OCI-LY1 (cell line): ENCODE data around the gene CXCL13.
"Not testable (repeated sequence)": the region's sequence is repeated elsewhere in the genome, so short reads cannot be mapped to it uniquely, and the experiment has no call there.

Experiments used
- H2AFZ ChIP-seq: fragments of 200-600 bp; sonication (generic), shearing (Covaris generic); 2 replicates; pipeline ENCODE4 v1.6.0; 2014; ENCODE audit warnings: antibody characterized with exemption, mild to moderate bottlenecking, low read length
- H3F3A ChIP-seq: fragments of 200-600 bp; sonication (generic), shearing (Covaris generic); 2 replicates; pipeline ENCODE4 v1.6.0; 2014; ENCODE audit warnings: mild to moderate bottlenecking, antibody characterized with exemption, low read length, moderate library complexity; ENCODE audit not compliant: insufficient read depth
- H3K27ac ChIP-seq: fragments of 200-600 bp; sonication (generic); 2 replicates; pipeline ENCODE4 v1.5.1; 2014; ENCODE audit warnings: low read length, mixed run types, mild to moderate bottlenecking, low read depth; ENCODE audit not compliant: poor library complexity, severe bottlenecking
- H3K27me3 ChIP-seq: fragments of 200-600 bp; sonication (generic); 2 replicates; pipeline ENCODE4 v1.6.0; 2014; ENCODE audit warnings: antibody characterized with exemption, mild to moderate bottlenecking, low read length, moderate library complexity; ENCODE audit not compliant: insufficient read depth
- H3K36me3 ChIP-seq: fragments of 200-600 bp; sonication (generic); 2 replicates; pipeline ENCODE4 v1.6.1; 2014; ENCODE audit warnings: mild to moderate bottlenecking, antibody characterized with exemption, low read length, moderate library complexity, mixed read lengths; ENCODE audit not compliant: insufficient read depth
- H3K4me1 ChIP-seq: fragments of 200-600 bp; sonication (generic); 2 replicates; pipeline ENCODE4 v1.5.1; 2014; ENCODE audit warnings: mild to moderate bottlenecking, low read length, moderate library complexity; ENCODE audit not compliant: insufficient read depth, severe bottlenecking
- H3K4me2 ChIP-seq: fragments of 200-600 bp; sonication (generic), shearing (Covaris generic); 2 replicates; pipeline ENCODE4 v1.6.1; 2014; ENCODE audit warnings: low read length
- H3K4me3 ChIP-seq: fragments of 200-600 bp; sonication (generic); 2 replicates; pipeline ENCODE4 v1.5.1; 2014; ENCODE audit warnings: low read length, low read depth, mild to moderate bottlenecking, mixed read lengths; ENCODE audit not compliant: poor library complexity, severe bottlenecking
- H3K79me2 ChIP-seq: fragments of 200-600 bp; shearing (Covaris generic); 2 replicates; pipeline ENCODE4 v1.6.1; 2016; ENCODE audit warnings: mixed run types, low read length, mixed read lengths; ENCODE audit not compliant: insufficient read depth
- H3K9ac ChIP-seq: fragments of 200-600 bp; sonication (generic), shearing (Covaris generic); 2 replicates; pipeline ENCODE4 v1.6.1; 2014; ENCODE audit warnings: mild to moderate bottlenecking, low read length, mixed read lengths
- H3K9me2 ChIP-seq: fragments of 200-600 bp; sonication (generic), shearing (Covaris generic); 2 replicates; pipeline ENCODE4 v1.6.1; 2014; ENCODE audit warnings: low read depth, mild to moderate bottlenecking, low read length, mixed read lengths
- H3K9me3 ChIP-seq: fragments of 200-600 bp; shearing (Covaris generic); 2 replicates; pipeline ENCODE4 v1.6.1; 2014; ENCODE audit warnings: low read length, mixed read lengths
- H4K20me1 ChIP-seq: fragments of 200-600 bp; sonication (generic), shearing (Covaris generic); 2 replicates; pipeline ENCODE4 v1.6.0; 2016; ENCODE audit warnings: mild to moderate bottlenecking, low read length; ENCODE audit not compliant: insufficient read depth
- EZH2 ChIP-seq: fragments of 200-600 bp; sonication (generic), shearing (Covaris generic); IDR thresholded peaks from 2 replicates; pipeline ENCODE4 v1.8.0; 2017; ENCODE audit warnings: borderline replicate concordance, mixed run types, mild to moderate bottlenecking, antibody characterized with exemption, low read length, moderate library complexity, mixed read lengths
- TF ChIP-seq, protein P1 (sequence below): fragments of 200-600 bp; sonication (generic), shearing (Covaris generic); IDR thresholded peaks from 2 replicates; pipeline ENCODE4 v1.5.1; 2017; ENCODE audit warnings: mild to moderate bottlenecking, antibody characterized with exemption, low read length, moderate library complexity, mixed read lengths

Gene CXCL13

DNA sequence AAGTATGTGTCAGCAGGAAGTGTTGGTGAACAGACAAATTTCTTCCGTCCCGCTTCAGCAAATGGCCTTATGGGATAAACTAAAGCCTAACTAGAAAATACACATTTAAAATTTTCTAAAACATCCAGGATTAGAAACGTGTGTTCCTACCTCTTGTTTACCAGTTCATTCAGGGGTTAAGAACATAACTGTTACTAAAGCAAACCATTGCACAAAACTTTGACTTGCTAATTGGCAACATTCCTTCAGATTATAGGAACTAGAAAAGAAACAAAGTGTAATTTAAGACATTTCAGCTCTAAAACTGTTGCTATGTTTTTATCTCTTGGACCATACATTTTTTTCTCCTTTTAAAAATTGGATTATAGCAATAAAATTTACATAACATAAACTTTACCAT is 39.5 kb upstream of the CXCL13 start:
- Histone ChIP-seq H3K27ac (no peak overlapping the region), H3K9me2 (no peaks in the 10 kb centered on the region), H3K9me3 (no peaks in the 10 kb centered on the region), H4K20me1 (no peaks in the 10 kb centered on the region), H3K9ac (no peak overlapping the region), H3K4me3 (no peak overlapping the region), H3K79me2 (no peaks in the 10 kb centered on the region), H3K36me3 (no peaks in the 10 kb centered on the region), H3K4me1 (no peaks in the 10 kb centered on the region), H3K27me3 (no peaks in the 10 kb centered on the region), H2AFZ (no peak overlapping the region), H3K4me2 (no peak overlapping the region), H3F3A (no peaks in the 10 kb centered on the region)
- TF ChIP-seq EZH2 = no peak
- TF ChIP-seq, protein P1, sequence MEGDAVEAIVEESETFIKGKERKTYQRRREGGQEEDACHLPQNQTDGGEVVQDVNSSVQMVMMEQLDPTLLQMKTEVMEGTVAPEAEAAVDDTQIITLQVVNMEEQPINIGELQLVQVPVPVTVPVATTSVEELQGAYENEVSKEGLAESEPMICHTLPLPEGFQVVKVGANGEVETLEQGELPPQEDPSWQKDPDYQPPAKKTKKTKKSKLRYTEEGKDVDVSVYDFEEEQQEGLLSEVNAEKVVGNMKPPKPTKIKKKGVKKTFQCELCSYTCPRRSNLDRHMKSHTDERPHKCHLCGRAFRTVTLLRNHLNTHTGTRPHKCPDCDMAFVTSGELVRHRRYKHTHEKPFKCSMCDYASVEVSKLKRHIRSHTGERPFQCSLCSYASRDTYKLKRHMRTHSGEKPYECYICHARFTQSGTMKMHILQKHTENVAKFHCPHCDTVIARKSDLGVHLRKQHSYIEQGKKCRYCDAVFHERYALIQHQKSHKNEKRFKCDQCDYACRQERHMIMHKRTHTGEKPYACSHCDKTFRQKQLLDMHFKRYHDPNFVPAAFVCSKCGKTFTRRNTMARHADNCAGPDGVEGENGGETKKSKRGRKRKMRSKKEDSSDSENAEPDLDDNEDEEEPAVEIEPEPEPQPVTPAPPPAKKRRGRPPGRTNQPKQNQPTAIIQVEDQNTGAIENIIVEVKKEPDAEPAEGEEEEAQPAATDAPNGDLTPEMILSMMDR = no peak

DNA sequence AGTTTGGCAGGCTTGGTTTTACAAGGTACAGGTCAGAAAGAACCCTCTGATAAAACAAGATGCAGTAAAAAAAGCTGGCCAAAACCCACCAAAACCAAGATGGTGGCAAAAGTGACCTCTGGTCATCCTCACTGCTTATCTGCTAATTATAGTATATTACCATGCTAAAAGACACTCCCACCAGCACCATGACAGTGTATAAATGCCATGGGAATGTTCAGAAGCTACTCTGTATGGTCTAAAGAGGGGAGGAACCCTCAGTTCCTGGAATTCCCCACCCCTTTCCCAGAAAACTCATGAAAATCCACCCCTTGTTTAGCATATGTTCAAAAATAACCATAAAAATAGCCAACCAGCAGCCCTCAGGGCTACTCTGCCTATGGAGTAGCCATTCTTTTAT is 38.1 kb upstream of the CXCL13 start:
- H3K4me1 ChIP-seq = no peaks in the 10 kb centered on the region
- H3K4me2 ChIP-seq = no peak overlapping the region
- H3K79me2 ChIP-seq = no peaks in the 10 kb centered on the region
- H4K20me1 ChIP-seq = no peaks in the 10 kb centered on the region
- no peaks in the 10 kb centered on the region for H3K9me3 ChIP-seq
- H3K4me3 ChIP-seq = no peak overlapping the region
- TF ChIP-seq, protein P1 = no peak
- no peak for TF ChIP-seq EZH2
- no peaks in the 10 kb centered on the region for H3F3A ChIP-seq
- no peak overlapping the region for H2AFZ ChIP-seq
- no peaks in the 10 kb centered on the region for H3K36me3 ChIP-seq
- no peak overlapping the region for H3K9ac ChIP-seq
- no peak overlapping the region for H3K27ac ChIP-seq
- H3K9me2 ChIP-seq = no peaks in the 10 kb centered on the region
- H3K27me3 ChIP-seq = no peaks in the 10 kb centered on the region

DNA sequence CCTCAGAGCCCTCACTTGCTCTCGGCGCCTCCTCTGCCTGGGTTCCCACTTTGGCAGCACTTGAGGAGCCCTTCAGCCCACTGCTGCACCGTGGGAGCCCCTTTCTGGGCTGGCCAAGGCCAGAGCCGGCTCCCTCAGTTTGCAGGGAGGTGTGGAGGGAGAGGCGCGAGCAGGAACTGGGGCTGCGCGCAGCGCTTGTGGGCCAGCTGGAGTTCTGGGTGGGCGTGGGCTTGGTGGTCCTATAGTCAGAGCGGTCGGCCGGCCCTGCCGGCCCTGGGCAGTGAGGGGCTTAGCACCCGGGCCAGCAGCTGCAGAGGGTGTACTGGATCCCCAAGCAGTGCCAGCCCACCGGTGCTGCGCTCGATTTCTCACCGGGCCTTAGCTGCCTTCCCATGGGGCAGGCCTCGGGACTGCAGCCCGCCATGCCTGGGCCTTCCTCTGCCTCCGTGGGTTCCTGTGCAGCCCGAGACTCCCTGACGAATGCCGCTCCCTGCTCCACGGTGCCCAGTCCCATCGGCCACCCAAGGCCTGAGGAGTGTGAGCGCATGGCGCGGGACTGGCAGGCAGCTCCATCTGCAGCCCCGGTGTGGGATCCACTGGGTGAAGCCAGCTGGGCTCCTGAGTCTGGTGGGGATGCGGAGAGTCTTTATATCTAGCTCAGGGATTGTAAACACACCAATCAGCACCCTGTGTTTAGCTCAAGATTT is 35.0 kb upstream of the CXCL13 start:
- not testable (repeated sequence) for H2AFZ ChIP-seq, H3K9me2 ChIP-seq, H3K4me3 ChIP-seq, H3K36me3 ChIP-seq, H3K79me2 ChIP-seq, H4K20me1 ChIP-seq, H3K9ac ChIP-seq, H3K4me2 ChIP-seq, H3K4me1 ChIP-seq, H3K27me3 ChIP-seq, H3F3A ChIP-seq, H3K9me3 ChIP-seq, H3K27ac ChIP-seq

DNA sequence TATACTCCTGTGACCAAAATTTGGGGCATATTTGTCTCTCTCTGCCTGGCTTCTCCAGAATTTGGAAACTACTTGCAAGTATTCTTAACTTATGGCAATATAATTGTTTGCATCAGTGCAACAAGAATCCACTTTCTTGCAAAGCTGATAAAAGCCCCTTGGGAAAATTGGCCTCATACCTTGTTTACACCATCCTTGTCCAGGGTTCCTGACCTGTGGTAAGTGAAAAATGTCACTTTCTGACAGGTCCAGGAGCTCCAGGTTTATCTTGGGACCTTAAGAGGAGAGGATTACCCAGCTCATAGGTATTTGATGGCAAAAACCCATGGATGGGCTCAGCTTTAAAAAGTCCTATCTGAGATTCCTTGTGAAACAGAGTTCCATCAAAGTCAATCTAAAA is 29.3 kb upstream of the CXCL13 start:
- TF ChIP-seq EZH2 = no peak
- TF ChIP-seq, protein P1 = no peak
- no peak overlapping the region for H3K4me3 ChIP-seq
- H3K79me2 ChIP-seq = no peaks in the 10 kb centered on the region
- no peaks in the 10 kb centered on the region for H4K20me1 ChIP-seq
- H3K27ac ChIP-seq = no peak overlapping the region
- no peaks in the 10 kb centered on the region for H3K36me3 ChIP-seq
- no peaks in the 10 kb centered on the region for H3F3A ChIP-seq
- H2AFZ ChIP-seq = no peak overlapping the region
- no peaks in the 10 kb centered on the region for H3K4me1 ChIP-seq
- no peaks in the 10 kb centered on the region for H3K9me3 ChIP-seq
- no peaks in the 10 kb centered on the region for H3K27me3 ChIP-seq
- H3K9me2 ChIP-seq = no peaks in the 10 kb centered on the region
- no peak overlapping the region for H3K9ac ChIP-seq
- H3K4me2 ChIP-seq = no peak overlapping the region
